Endometrium (tissue), 2 donors: ENCODE results near the gene TP63.
"Not testable (repeated sequence)": the region's sequence is repeated elsewhere in the genome, so short reads cannot be mapped to it uniquely, and the experiment has no call there.

Experiments used
- FAIRE-seq: peaks from 2 replicates; lab custom pipeline; 2012; peaks lifted over from hg19 to GRCh38; lab: Jason Lieb, UNC
- donor health status: control.
- donor health status: control.

TP63 gene

GRCh38 chr3:189626286-189626685 lies 4.9 kb upstream of the TP63 start:
- no peak for FAIRE-seq

DNA sequence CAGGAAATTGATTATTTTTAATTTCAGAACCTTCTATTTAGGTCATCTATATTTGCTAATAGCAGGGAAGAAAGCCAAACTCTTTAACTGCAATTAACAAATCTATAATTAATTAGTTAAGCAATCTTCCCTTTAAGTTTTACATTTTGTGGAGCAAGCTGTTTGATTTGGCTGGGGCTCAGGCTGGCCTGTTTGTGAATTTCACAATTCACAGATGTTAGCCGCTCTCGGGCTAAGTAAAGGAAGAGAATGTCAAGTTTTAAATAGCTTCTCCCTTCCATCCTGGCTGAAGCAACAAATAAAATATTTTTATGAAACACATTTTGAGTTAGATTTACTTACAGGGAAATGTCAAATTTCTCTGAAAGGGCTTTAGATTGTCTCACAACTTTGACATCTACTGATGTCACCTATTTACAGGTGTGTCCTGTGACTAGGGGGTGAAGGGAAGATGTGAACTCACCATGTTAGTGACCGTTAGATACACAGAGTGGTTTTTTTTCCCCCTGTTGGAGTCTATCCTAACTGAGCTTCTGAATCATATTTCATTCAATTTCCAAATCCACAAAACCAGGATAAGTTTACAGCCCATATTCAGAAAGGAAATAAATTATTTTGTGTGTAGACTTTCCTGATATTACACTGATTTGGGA lies 1.3 kb upstream of the TP63 start:
- peak; percentile 41 for FAIRE-seq

DNA sequence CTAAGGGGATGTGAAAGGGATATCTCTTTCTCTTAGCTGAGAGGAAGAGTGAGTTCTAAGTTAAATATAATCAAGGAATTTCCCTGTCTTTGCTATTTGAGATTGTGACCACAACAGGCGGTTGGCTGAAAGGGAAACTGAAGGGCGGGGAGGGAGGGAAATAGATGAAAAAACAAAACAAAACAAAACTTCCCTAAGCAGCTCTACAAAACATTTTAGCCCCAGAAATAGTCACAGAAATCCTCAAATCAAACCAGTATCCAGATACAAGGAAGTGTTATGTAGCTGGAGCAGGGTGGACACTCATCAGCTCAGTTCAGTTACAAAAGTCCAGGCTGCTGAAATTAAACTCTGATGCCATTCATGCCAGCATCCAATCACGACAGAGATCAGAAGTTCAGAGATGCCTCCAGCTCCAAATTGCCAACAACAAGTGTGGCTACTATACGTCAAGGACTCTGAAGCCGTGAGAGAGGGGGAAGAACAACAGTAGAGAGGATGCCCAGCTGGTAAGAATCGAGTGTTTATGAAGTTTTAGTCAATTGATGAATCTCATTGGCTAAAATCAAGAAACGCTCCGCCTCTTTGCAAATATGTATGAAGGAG lies 319 bp upstream of the TP63 start:
- FAIRE-seq: no peak

DNA sequence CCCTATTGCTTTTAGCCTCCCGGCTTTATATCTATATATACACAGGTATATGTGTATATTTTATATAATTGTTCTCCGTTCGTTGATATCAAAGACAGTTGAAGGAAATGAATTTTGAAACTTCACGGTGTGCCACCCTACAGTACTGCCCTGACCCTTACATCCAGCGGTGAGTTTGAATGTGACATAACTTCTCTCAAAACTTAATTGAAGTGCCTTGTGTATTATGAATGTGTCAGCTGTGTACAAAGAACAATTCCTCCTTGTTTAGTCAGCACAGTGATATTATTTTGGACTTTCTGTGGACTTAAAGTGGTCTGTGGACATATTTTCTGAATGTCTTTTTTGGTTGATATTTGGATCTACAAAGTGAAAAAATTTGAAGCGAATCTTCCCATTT lies 220 bp downstream of the TP63 start:
- FAIRE-seq: no peak

- no peak for FAIRE-seq
Measured at GRCh38 chr3:189632242-189632641, 1.1 kb downstream of the TP63 start.

- FAIRE-seq: no peak
Measured at GRCh38 chr3:189635339-189635738, 4.2 kb downstream of the TP63 start.

DNA sequence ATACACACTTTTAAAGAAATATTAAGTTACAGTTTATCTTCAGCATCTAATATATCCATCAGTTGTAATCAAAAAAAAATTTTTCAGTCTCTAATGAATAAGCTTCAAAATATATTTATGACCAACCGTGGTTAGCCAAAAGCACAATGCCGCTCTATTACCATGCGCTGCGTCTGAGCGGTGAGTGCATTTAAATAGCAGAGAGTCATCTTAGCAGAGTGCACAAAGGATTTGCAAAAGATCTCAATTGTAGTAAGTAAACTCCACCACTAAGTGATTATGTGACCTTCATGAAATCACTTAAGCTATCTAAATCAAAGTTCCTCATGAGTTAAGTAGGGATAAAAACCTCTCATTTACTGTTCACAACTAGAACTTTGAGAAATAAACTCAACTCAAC lies 4.9 kb downstream of the TP63 start:
- no peak for FAIRE-seq

GRCh38 chr3:189637750-189638149 lies 6.6 kb downstream of the TP63 start:
- FAIRE-seq: no peak

DNA sequence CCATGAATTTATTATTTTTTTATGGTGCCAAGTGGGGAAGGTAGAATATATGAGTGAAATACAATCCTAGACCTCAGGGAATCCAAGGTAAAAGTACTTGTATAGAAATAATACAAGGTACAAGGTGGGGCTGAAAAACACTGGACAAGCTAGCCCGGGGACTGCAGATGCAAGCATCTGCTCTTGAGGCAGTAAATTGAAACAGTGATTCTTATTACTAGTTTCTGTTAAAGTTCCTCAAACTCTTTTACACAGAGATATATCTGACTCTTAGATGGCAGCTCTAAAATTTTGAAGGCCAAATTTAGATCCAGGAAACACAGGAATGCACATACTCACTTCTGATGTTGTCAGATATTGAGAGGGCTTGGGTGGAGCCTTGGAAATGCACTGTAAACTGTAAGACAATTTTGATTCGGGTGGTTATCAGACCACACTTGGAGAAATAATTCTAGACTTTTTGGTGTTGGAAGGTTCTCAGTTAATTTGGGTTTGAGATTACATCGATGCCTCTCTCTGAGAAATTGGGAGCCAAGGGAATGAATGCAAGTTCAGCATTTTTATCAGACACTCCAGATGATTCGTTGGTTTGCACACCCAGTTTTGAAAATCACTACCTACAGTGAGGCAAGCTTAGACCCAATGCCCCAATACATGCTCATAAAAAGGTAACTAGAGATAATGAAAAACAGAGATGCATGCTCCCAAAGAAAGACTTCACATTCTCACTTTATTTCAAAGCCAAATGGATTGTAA lies 7.3 kb downstream of the TP63 start:
- FAIRE-seq: no peak

GRCh38 chr3:189641776-189642175 lies 10.6 kb downstream of the TP63 start:
- FAIRE-seq: no peak

DNA sequence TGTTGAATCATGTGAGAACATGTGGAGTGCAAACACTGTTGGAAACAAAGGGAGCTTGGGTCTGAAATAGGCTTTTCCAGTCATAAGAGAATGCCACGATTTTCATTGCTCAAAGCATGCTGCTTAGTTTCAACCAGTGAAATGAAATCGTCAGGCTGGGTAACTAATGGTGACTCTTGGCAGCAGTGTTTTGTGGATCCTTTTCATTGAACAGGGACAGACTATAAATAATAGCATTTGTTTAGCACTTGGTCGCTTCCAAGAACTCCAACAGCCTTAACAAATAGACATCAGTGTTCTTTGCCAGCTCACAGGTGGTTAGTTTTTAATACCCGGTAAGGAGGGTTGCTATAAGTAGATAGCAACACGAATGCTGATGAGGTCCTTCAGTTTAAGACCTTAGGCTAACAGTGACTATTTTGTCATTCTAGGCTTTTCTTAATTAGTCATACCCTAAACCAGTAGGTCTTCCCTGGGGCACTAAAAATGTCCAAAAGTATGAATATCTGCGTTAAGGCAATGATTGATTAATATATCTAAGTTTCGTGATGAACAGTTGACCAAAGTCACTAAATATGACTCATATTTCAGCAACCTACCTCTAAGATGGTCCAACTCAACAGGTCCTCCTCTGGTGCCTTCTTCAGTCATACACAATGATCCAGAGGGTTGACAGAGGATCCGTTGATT lies 15.8 kb downstream of the TP63 start:
- no peak for FAIRE-seq

GRCh38 chr3:189652042-189652441 lies 20.9 kb downstream of the TP63 start:
- no peak for FAIRE-seq

DNA sequence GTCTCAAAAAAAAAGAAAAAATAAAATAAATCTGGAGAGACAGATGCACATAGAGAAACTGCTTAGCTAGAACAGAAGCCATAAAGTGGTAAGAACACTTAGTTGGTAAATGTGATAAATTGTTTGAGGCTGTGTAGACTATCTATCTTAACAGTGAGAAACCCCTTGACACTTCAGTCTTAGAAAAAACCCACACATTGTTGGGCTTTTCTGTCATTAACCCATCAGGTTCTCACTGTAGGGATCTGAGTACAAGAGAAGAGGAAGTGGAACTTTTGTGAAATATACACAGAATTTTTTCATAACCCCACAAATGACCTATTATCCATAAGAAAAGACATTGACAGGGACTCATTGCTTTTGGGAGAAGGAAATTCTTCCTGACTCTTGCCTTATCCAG lies 24.4 kb downstream of the TP63 start:
- no peak for FAIRE-seq

GRCh38 chr3:189659571-189659970 lies 28.4 kb downstream of the TP63 start:
- FAIRE-seq: no peak

- FAIRE-seq: no peak
Measured at GRCh38 chr3:189664311-189664710, 33.1 kb downstream of the TP63 start.

GRCh38 chr3:189672346-189672745 lies 41.2 kb downstream of the TP63 start:
- FAIRE-seq: not testable (repeated sequence)

DNA sequence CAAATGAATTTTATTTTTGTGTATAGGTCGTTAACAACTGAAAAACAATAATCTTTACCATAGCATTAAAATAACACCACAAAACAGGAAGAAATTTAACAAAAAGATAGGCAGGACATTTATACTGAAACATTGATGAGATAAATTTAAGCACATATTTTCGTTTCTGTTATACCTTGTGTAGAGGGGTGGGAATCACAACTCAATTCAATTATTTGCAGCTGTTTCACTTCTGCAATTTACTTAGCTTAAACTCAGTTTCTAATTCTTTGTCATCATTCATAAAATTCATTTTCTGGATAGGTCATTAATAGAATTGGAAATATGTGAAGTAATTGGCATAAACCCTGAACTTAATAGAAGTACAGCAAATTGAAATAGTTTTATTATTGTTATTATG lies 42.3 kb downstream of the TP63 start:
- no peak for FAIRE-seq

DNA sequence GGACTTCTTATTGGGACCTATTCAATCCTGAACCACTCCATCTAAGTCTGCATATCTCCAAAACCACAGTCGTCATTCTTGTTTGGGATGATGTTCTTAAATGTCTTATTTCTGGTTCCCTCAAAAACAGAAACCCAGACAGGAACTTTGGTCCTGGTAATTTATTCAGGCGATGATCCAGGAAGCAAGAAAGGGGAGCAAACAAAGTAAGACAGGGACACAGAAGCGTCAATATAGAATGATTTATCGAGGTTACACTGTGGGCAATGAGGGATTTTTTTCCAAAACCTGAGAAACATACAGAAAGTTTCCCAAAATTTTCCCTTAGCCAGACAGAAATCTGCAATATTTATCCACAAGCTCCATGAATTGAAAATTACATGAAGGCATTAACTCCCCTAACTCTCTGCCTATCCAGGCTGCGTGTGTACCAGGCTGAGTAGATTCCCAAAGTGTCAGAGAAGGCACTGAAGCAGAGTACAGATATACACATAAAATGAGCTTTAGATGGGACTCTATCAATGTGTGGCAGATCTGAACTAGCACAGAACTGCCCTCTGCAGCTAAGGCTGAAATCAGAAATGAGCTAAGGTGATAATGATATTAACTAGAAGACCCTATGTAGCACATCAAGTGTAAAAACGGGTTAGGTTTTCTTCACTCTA lies 43.2 kb downstream of the TP63 start:
- FAIRE-seq: no peak

GRCh38 chr3:189677667-189678066 lies 46.5 kb downstream of the TP63 start:
- no peak for FAIRE-seq

GRCh38 chr3:189680723-189681122 lies 49.5 kb downstream of the TP63 start:
- no peak for FAIRE-seq

- FAIRE-seq: no peak
Measured at GRCh38 chr3:189683546-189684255, 52.5 kb downstream of the TP63 start.

GRCh38 chr3:189684317-189684716 lies 53.1 kb downstream of the TP63 start:
- no peak for FAIRE-seq
